ENCODE data around the gene MEIG1.

DNA sequence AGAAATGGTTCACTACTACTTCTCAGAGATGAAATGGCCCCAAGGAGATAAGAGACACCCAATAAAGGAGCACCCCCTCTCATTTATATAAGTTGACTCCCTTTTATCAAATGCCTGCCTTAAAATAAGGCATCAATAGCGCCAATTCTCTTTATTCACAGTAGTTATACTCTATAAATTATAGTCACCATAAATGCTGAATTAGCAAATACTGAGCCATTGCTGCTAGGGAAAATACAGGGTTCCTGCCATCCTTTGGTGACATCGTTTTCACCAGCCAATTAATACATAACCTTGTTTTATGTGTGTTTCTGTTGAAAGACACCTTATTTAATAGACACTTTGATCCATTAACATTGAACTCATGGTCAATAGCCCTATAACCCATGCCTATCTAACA lies 33.9 kb upstream of the MEIG1 start:
- TF ChIP-seq, protein P1, sequence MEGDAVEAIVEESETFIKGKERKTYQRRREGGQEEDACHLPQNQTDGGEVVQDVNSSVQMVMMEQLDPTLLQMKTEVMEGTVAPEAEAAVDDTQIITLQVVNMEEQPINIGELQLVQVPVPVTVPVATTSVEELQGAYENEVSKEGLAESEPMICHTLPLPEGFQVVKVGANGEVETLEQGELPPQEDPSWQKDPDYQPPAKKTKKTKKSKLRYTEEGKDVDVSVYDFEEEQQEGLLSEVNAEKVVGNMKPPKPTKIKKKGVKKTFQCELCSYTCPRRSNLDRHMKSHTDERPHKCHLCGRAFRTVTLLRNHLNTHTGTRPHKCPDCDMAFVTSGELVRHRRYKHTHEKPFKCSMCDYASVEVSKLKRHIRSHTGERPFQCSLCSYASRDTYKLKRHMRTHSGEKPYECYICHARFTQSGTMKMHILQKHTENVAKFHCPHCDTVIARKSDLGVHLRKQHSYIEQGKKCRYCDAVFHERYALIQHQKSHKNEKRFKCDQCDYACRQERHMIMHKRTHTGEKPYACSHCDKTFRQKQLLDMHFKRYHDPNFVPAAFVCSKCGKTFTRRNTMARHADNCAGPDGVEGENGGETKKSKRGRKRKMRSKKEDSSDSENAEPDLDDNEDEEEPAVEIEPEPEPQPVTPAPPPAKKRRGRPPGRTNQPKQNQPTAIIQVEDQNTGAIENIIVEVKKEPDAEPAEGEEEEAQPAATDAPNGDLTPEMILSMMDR (IDR thresholded peaks at IDR 0.05; ENCODE audit: insufficient read depth, low read depth, low read length) = no peak
- no peak for TF ChIP-seq EZH2 (IDR thresholded peaks at IDR 0.05; ENCODE audit: insufficient read depth, low read length)
